ENCODE data around the gene THSD4. TPM values are rescaled to one million over a fixed set of nuclear protein-coding genes. Genes with fewer than 3 reads are reported as not detected.

Gene THSD4
- total RNA-seq, result 10 to 100 TPM; 16.8 to 39.7 (median 21.7) TPM

- Histone ChIP-seq H3K4me1 (peaks cover 7 to 27% (median 8%) of the 10 kb centered on the region in 4 donors), H3K27me3 (no peaks in the 10 kb centered on the region), H3K36me3 (no peaks in the 10 kb centered on the region), H3K27ac (peak within 1 kb of the TSS; percentile 59 to 88 (median 78)), H3K4me3 (peak within 1 kb of the TSS; percentile 17 to 73 (median 60)), H3K9me3 (no peaks in the 10 kb centered on the region)
- WGBS, 2 donors, result 20 to 38% methylated on average over 20 to 25 of the region's 52 CpGs
- TF ChIP-seq POLR2AphosphoS5 (IDR thresholded peaks at IDR 0.05) (peak in 1 of 2 donors; percentile 11), CTCF (IDR thresholded peaks at IDR 0.05) (peak; percentile 95 to 98 (median 97)), POLR2A (IDR thresholded peaks at IDR 0.05) (peak in 1 of 4 donors; percentile 50), EP300 (IDR thresholded peaks at IDR 0.05) (no peak)
- DNase-seq (peak; percentile 83 to 96), ATAC-seq (ENCODE audit: low FRiP score in 2 of 2) (peak; percentile 88 to 90)
These were observed at the start of gene THSD4 for GRCh38 chr15:71114887-71115566. TSS of gene THSD4 (plus strand) at chr15:71115471.

- no peak for TF ChIP-seq POLR2A (IDR thresholded peaks at IDR 0.05)
- 78 to 90% methylated on average over 5 of the region's 5 CpGs for WGBS, 2 donors
- peak in 1 of 2 donors; percentile 71 for ATAC-seq (ENCODE audit: low FRiP score in 2 of 2)
These were observed 48.3 kb upstream of the THSD4 start for GRCh38 chr15:71066983-71067382.

GRCh38 chr15:71069693-71070092 lies 45.6 kb upstream of the THSD4 start:
- Histone ChIP-seq H3K4me3 (no peak overlapping the region), H3K4me1 (peaks cover 0 to 8% (median 3%) of the 10 kb centered on the region in 4 donors), H3K36me3 (no peaks in the 10 kb centered on the region), H3K9me3 (no peaks in the 10 kb centered on the region), H3K27me3 (no peaks in the 10 kb centered on the region), H3K27ac (no peak overlapping the region)
- no peak for TF ChIP-seq POLR2A (IDR thresholded peaks at IDR 0.05)
- DNase-seq (no peak), ATAC-seq (ENCODE audit: low FRiP score in 2 of 2) (no peak)
- WGBS, 2 donors, result 76 to 77% methylated on average over 2 of the region's 2 CpGs

More at GRCh38 chr15:71066983-71067382, 48.3 kb upstream of the THSD4 start:
- H3K4me1 ChIP-seq, result peaks cover 0 to 8% (median 3%) of the 10 kb centered on the region in 4 donors
- DNase-seq, result no peak
- no peak overlapping the region for H3K4me3 ChIP-seq
- H3K9me3 ChIP-seq, result no peaks in the 10 kb centered on the region
- no peaks in the 10 kb centered on the region for H3K27me3 ChIP-seq
- H3K36me3 ChIP-seq, result no peaks in the 10 kb centered on the region
- H3K27ac ChIP-seq, result no peak overlapping the region

GRCh38 chr15:71071529-71071928 lies 43.7 kb upstream of the THSD4 start:
- no peak for ATAC-seq (ENCODE audit: low FRiP score in 2 of 2)
- TF ChIP-seq EP300 (IDR thresholded peaks at IDR 0.05), result no peak
- no peak for TF ChIP-seq POLR2AphosphoS5 (IDR thresholded peaks at IDR 0.05)
- DNase-seq, result no peak
- no peaks in the 10 kb centered on the region for H3K27me3 ChIP-seq
- H3K27ac ChIP-seq, result no peak overlapping the region
- no peak overlapping the region for H3K4me3 ChIP-seq
- H3K4me1 ChIP-seq, result peaks cover 0 to 8% (median 3%) of the 10 kb centered on the region in 4 donors
- no peaks in the 10 kb centered on the region for H3K36me3 ChIP-seq
- no peaks in the 10 kb centered on the region for H3K9me3 ChIP-seq

GRCh38 chr15:71072423-71072822 lies 42.8 kb upstream of the THSD4 start:
- H3K9me3 ChIP-seq, result no peaks in the 10 kb centered on the region
- H3K4me1 ChIP-seq, result peaks cover 0 to 8% (median 3%) of the 10 kb centered on the region in 4 donors
- no peaks in the 10 kb centered on the region for H3K36me3 ChIP-seq
- no peaks in the 10 kb centered on the region for H3K27me3 ChIP-seq
- no peak overlapping the region for H3K4me3 ChIP-seq
- 91 to 93% methylated on average over 6 of the region's 6 CpGs for WGBS, 2 donors
- no peak overlapping the region for H3K27ac ChIP-seq
- ATAC-seq (ENCODE audit: low FRiP score in 2 of 2) (no peak), DNase-seq (no peak)
- TF ChIP-seq EP300 (IDR thresholded peaks at IDR 0.05) (no peak), POLR2AphosphoS5 (IDR thresholded peaks at IDR 0.05) (no peak)

GRCh38 chr15:71078506-71079207 lies 36.6 kb upstream of the THSD4 start:
- ATAC-seq (ENCODE audit: low FRiP score in 2 of 2) (no peak), DNase-seq (no peak)
- Histone ChIP-seq H3K36me3 (no peaks in the 10 kb centered on the region), H3K27ac (no peak overlapping the region), H3K9me3 (no peaks in the 10 kb centered on the region), H3K4me1 (peaks cover 0 to 8% (median 2%) of the 10 kb centered on the region in 4 donors), H3K27me3 (no peaks in the 10 kb centered on the region), H3K4me3 (no peak overlapping the region)
- 75 to 79% methylated on average over 6 of the region's 6 CpGs for WGBS, 2 donors
- no peak for TF ChIP-seq POLR2A (IDR thresholded peaks at IDR 0.05)
- no peak for TF ChIP-seq POLR2AphosphoS5 (IDR thresholded peaks at IDR 0.05)
- TF ChIP-seq EP300 (IDR thresholded peaks at IDR 0.05), result no peak
- no peak for TF ChIP-seq CTCF (IDR thresholded peaks at IDR 0.05)

All from upper lobe of left lung (tissue), 6 donors.